Ascending aorta (tissue), 2 donors: ENCODE data around the gene PEBP1. TPM values are rescaled to one million over a fixed set of nuclear protein-coding genes. Genes with fewer than 3 reads are reported as not detected.
A peak's percentile ranks its signal among the peaks of the same experiment; 100 is the strongest.

Experiments
- DNase-seq, 2 donors: peaks; one replicate each; pipeline ENCODE4 v3.0.0-alpha.2; 2019; ENCODE audit warnings: low spot score in 2 of 2
- H3K27ac ChIP-seq, 2 donors: fragments of 200-600 bp; sonication (generic); one replicate each; pipeline ENCODE4 v1.5.1; 2016 to 2017; ENCODE audit warnings: mild to moderate bottlenecking in 1 of 2
- H3K27me3 ChIP-seq: fragments of 200-600 bp; sonication (generic); one replicate; pipeline ENCODE4 v1.5.1; 2017
- H3K36me3 ChIP-seq, 2 donors: fragments of 200-600 bp; sonication (generic); one replicate each; pipeline ENCODE4 v1.5.1; 2016
- H3K4me1 ChIP-seq, 2 donors: fragments of 200-600 bp; sonication (generic); one replicate each; pipeline ENCODE4 v1.5.1; 2016 to 2017; ENCODE audit warnings: mild to moderate bottlenecking in 1 of 2
- H3K4me3 ChIP-seq, 2 donors: fragments of 200-600 bp; sonication (generic); one replicate each; pipeline ENCODE4 v1.5.1; 2016 to 2017; ENCODE audit warnings: mild to moderate bottlenecking in 1 of 2
- H3K9me3 ChIP-seq, 2 donors: fragments of 200-600 bp; sonication (generic); one replicate each; pipeline ENCODE4 v1.5.1; 2016
- CTCF ChIP-seq, 3 experiments: fragments of 200-600 bp in 2 of 3; fragments of 450-650 bp in 1 of 3; sonication (generic) in 2 of 3; IDR thresholded peaks; one replicate each; pipeline ENCODE4 v1.5.1; 2016 to 2019; ENCODE audit warnings: antibody characterized with exemption in 3 of 3, mild to moderate bottlenecking in 1 of 3, moderate library complexity in 1 of 3
- intact Hi-C: fragments of 100-400 bp; cut with DNase I; formaldehyde crosslinking; loops from one replicate; pipeline ENCODE4 v1.15.1; 2023
- total RNA-seq: library from RNA; depleted of rRNA; stranded (reverse); fragments of >200 nt; gene quantifications from one replicate; pipeline ENCODE4 v1.1.0, GENCODE V29; 2016

PEBP1 gene
- total RNA-seq, 1 donor from 2014 or later = 312 TPM

DNA sequence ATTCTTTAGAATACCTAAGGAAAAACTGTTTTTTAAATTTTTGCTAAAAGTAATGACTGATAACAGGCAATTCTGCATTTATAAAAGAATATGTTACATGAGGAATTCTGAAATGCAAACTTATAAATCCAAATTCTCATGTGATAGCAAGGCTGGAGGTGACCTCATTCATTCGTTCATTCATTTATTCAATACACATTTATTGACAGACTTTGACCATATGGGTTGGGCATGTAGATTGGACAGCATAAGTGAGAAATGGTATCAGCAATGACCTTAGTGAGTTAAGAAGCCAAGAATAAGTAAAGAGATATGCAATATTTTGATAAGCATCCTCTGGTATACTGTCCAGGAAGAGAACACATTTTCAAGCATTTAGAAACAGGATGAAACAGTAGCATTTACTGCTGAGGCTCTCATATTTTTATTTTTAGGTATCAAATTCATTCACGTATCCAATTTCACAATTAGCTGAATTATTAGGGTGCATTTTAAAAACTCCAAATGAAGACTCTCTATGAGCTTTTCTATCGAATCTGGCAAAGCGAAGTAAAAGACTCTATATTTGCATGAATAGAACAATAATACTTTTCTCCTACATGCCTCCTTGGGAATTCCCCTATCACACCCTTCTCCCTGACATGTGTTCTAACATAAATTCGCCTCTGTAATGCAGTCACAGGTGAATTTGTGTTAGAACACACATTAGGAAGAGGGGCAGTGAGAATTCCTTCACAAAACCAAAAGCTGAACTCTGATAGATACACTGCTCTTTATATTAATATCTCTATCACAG is 49.9 kb downstream of the PEBP1 start:
- Histone ChIP-seq H3K4me1 (peaks cover 0 to 12% of the 10 kb centered on the region in 2 donors), H3K4me3 (no peak overlapping the region), H3K27ac (no peak overlapping the region), H3K9me3 (no peaks in the 10 kb centered on the region), H3K36me3 (peaks cover 5% of the 10 kb centered on the region in 2 donors), H3K27me3 (no peaks in the 10 kb centered on the region)
- DNase-seq = no peak
- intact Hi-C loops = loop anchor here (5.0 kb wide), 2 partner anchors 48 to 123 kb away; partner anchors contain the start of genes PEBP1 and WSB2
- TF ChIP-seq CTCF (IDR thresholded peaks at IDR 0.05) = no peak

GRCh38 chr12:118187751-118188435 is 52.0 kb downstream of the PEBP1 start:
- Histone ChIP-seq H3K27ac (peak overlapping the region in 1 of 2 donors; percentile 32), H3K4me3 (peak overlapping the region; percentile 34 to 54), H3K9me3 (no peaks in the 10 kb centered on the region), H3K4me1 (peaks cover 0 to 12% of the 10 kb centered on the region in 2 donors), H3K36me3 (no peaks in the 10 kb centered on the region), H3K27me3 (no peaks in the 10 kb centered on the region)
- intact Hi-C loops = loop anchor here (5.0 kb wide), 2 partner anchors 51 to 126 kb away; partner anchors contain the start of genes PEBP1 and WSB2
- TF ChIP-seq CTCF (IDR thresholded peaks at IDR 0.05) = no peak
- DNase-seq = no peak

- no peak for DNase-seq
- intact Hi-C loops = loop anchor here (5.0 kb wide), 2 partner anchors 52 to 127 kb away; partner anchors contain the start of genes PEBP1 and WSB2
- H3K27me3 ChIP-seq = no peaks in the 10 kb centered on the region
- H3K36me3 ChIP-seq = no peaks in the 10 kb centered on the region
- H3K9me3 ChIP-seq = no peaks in the 10 kb centered on the region
- no peak for TF ChIP-seq CTCF (IDR thresholded peaks at IDR 0.05)
- peaks cover 0 to 12% of the 10 kb centered on the region in 2 donors for H3K4me1 ChIP-seq
- H3K27ac ChIP-seq = peak overlapping the region in 1 of 2 donors; percentile 32
- H3K4me3 ChIP-seq = peak overlapping the region; percentile 34 to 54
Observed at GRCh38 chr12:118188690-118189371, 52.9 kb downstream of the PEBP1 start.

- intact Hi-C loops = loop anchor here (5.0 kb wide), 3 partner anchors 52 to 127 kb away; partner anchors contain the start of genes PEBP1 and WSB2
- DNase-seq = peak in 1 of 2 donors; percentile 64
Observed at GRCh38 chr12:118189741-118190191, 53.8 kb downstream of the PEBP1 start.

More at GRCh38 chr12:118189741-118190191, 53.8 kb downstream of the PEBP1 start:
- no peak for TF ChIP-seq CTCF (IDR thresholded peaks at IDR 0.05)
- Histone ChIP-seq H3K27me3 (no peaks in the 10 kb centered on the region), H3K36me3 (no peaks in the 10 kb centered on the region), H3K4me3 (peak overlapping the region; percentile 34 to 54), H3K27ac (peak overlapping the region; percentile 64 to 78), H3K9me3 (no peaks in the 10 kb centered on the region), H3K4me1 (peaks cover 0 to 12% of the 10 kb centered on the region in 2 donors)
